ENCODE data around the gene REC8.

The REC8 gene, protein sequence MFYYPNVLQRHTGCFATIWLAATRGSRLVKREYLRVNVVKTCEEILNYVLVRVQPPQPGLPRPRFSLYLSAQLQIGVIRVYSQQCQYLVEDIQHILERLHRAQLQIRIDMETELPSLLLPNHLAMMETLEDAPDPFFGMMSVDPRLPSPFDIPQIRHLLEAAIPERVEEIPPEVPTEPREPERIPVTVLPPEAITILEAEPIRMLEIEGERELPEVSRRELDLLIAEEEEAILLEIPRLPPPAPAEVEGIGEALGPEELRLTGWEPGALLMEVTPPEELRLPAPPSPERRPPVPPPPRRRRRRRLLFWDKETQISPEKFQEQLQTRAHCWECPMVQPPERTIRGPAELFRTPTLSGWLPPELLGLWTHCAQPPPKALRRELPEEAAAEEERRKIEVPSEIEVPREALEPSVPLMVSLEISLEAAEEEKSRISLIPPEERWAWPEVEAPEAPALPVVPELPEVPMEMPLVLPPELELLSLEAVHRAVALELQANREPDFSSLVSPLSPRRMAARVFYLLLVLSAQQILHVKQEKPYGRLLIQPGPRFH

DNA sequence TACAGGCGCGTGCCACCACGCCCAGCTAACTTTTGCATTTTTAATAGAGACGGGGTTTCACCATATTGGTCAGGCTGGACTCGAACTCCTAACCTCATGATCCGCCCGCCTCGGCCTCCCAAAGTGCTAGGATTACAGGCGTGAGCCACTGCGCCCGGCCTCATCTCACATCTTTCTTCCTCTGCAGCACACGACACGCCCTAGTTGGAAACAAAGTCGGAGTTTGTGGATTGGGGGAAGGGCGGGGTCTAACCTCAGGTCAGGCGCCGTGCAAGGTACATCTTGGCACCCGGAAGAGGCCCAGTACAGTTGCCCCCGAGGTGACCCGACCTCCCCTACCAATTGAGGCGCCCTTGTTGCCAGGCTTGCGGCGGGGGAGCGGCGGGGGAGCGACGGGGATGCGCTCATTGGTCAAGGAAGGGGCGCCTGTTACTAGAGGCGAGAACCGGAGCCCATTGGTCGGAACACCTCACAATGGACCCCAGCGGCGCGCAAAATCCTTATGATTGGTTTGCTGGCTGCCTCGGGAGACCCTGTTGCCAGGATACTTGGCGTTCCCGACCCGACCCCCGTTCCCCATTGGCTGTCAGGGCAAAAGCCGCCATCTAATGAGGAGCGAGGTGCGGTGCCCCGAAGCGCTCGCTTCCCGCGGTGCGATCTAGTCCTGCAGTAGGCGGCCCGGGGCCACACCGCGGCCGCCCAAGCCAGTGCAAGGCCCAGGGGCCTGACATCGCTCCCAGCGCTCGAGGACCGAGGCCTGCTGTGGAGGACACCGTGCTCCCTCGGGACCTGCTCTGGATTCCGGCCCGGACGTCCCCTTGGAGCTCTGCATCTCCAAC lies at the start of gene REC8:
Gene REC8, plus strand, starts transcription at position 659 of the 839 bp plus-strand sequence. CDS start 473 bp downstream, outside the sequence.
- peak in 2 of 3 experiments; percentile 36 to 70 for DNase-seq (ENCODE audit: low read depth in 3 of 3)

GRCh38 chr14:24122416-24122815 lies 49.5 kb upstream of the REC8 start:
- DNase-seq (ENCODE audit: low read depth in 3 of 3): no peak

GRCh38 chr14:24122898-24123297 lies 49.0 kb upstream of the REC8 start:
- DNase-seq (ENCODE audit: low read depth in 3 of 3): no peak

DNA sequence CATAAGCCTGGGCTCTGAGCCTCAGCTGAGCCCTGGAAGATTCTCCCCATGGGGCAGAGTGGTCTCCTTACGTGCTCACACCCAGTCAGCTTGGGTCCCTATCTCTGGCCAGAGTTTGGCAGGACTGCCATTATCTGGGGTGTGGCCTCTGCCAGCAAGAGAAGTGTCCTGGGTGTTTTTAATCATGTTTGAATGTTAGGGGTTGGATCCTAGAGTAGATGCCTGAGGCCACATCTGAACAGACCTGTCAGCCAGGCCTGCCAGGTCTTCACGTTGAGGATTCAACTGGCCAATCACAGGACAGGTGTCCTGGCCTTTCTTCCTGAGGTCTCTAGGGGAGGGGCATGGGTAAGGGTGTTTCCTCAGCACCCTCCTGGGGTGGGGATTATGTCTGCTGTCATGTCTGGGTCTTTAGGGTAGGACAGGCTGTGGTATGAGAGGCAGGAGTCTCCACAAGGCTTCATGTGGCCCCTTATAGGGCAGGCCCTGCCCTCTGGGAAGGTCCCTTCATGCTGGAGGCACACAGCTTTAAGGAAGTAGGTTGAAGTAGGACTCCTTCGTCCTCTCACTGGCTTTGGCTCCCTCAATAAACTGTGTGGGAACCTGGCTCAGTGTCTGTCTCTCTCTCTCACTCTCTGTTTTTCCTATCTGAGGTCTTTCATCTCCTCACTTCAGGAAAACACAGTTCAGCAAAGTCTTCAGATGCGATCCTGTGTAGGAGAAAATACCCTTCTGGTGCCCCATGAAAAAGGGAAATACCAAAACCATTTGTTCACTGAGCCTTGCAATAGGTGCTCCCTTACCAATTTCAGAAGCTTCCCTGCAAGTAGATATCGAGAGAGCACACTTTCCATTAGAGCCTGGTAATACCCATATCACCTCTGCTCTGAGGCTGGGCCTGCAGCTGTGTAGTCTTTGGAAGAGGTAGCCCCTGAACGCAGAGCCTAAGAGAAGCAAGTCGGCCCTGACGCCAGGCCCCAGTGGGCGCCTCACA lies 48.2 kb upstream of the REC8 start:
- DNase-seq (ENCODE audit: low read depth in 3 of 3): no peak

GRCh38 chr14:24126939-24127338 lies 44.9 kb upstream of the REC8 start:
- no peak for DNase-seq (ENCODE audit: low read depth in 3 of 3)

DNA sequence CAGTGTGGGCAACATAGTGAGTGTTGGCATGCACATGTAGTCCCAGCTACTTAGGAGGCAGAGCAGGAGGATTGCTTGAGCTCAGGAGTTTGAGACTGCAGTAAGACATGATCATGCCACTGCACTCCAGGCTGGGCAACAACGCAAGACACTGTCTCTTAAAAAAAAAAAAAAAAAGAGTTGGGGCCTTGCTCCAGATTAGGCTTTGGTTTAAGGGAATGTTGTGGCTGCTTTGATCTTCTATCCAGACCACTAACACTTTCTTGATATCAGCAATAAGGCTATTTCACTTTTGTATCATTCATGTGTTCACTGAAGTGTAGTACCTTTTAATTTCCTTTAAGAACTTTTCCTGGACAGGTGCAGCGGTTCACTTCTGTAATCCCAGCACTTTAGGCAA lies 44.2 kb upstream of the REC8 start:
- no peak for DNase-seq (ENCODE audit: low read depth in 3 of 3)

GRCh38 chr14:24129410-24129998 lies 42.4 kb upstream of the REC8 start:
- DNase-seq (ENCODE audit: low read depth in 3 of 3): no peak

DNA sequence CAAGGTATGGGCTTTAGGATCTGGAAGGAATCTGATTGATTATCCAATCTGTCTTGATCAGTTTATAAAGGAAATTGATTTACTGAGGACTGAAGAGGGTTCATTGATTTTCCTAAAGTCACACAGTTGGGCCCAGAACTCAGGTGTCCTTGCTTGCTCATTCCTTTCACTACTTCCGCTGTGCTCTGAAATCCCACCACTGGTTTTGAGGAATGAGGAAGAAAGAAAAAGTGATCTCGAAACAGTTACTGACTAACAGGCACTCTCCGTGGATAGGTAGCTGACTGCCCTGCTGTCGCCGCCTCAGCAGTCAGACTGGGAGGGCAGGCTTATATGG lies 41.5 kb upstream of the REC8 start, which contains the start of gene FITM1:
Gene FITM1, plus strand, starts transcription at position 280 of the 337 bp plus-strand sequence. CDS start 905 bp downstream, outside the sequence.
- DNase-seq (ENCODE audit: low read depth in 3 of 3): no peak

DNA sequence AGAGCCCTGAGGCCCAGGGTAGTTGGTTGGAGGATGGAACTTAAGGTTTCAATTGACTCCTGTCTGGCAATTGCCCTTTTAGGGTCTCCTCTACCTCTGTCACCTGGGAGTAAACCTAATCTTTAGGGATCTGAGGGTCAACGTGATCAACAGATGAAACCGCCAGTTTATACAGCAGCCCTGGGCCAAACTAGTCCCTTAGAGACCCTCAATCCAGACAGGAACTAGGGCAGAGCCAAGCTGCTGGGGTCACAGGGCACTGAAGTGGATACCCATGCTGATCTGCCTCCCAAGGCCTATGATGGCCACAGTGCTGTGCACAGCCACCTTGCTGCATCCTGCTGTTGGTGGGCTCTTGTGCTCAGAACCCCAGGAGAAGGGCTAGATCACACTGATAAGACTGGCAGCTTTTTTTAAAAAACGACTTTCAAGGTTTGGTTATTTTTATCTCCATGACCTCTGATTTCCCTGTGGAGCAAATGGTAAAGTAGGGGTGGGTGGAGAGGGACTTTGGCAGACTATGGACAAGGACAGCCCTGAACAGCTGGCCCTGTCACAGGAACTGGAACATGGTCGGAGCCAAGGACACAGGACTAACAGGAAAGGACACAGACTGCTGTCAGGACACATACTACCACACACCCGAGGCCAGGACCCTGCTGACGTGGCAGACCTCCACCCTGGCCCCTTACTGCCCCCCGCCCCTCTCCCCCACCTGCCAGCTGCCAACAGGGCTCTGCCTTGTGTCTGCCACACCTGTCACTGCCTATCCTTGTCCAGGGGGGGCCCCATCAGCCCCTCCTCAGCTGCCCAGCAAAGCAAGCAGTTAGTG lies 40.9 kb upstream of the REC8 start:
- no peak for DNase-seq (ENCODE audit: low read depth in 3 of 3)

- no peak for DNase-seq (ENCODE audit: low read depth in 3 of 3)
These were observed 40.3 kb upstream of the REC8 start for GRCh38 chr14:24131549-24131966.

GRCh38 chr14:24132061-24132685 lies 39.7 kb upstream of the REC8 start:
- no peak for DNase-seq (ENCODE audit: low read depth in 3 of 3)

GRCh38 chr14:24132976-24133375 lies 38.9 kb upstream of the REC8 start:
- DNase-seq (ENCODE audit: low read depth in 3 of 3): no peak

DNA sequence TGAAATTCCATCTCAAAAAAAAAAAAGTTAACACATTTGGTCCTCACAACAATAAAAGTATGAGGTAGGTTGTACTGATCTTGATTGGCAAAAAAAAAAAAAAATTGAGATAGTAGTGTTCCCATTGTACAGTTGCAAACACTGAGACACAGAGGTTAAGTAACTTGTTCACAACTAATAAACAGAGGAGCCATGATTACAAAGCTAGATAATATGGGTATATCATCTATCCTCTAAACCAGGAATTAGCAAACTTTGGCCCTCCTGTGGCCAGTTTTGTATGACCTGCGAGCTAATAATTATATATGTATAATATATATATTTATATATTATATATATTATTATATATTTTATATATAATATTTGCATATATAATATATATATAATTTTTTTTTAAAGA lies 38.1 kb upstream of the REC8 start:
- DNase-seq (ENCODE audit: low read depth in 3 of 3): no peak

GRCh38 chr14:24135584-24135833 lies 36.4 kb upstream of the REC8 start:
- DNase-seq (ENCODE audit: low read depth in 3 of 3): no peak

DNA sequence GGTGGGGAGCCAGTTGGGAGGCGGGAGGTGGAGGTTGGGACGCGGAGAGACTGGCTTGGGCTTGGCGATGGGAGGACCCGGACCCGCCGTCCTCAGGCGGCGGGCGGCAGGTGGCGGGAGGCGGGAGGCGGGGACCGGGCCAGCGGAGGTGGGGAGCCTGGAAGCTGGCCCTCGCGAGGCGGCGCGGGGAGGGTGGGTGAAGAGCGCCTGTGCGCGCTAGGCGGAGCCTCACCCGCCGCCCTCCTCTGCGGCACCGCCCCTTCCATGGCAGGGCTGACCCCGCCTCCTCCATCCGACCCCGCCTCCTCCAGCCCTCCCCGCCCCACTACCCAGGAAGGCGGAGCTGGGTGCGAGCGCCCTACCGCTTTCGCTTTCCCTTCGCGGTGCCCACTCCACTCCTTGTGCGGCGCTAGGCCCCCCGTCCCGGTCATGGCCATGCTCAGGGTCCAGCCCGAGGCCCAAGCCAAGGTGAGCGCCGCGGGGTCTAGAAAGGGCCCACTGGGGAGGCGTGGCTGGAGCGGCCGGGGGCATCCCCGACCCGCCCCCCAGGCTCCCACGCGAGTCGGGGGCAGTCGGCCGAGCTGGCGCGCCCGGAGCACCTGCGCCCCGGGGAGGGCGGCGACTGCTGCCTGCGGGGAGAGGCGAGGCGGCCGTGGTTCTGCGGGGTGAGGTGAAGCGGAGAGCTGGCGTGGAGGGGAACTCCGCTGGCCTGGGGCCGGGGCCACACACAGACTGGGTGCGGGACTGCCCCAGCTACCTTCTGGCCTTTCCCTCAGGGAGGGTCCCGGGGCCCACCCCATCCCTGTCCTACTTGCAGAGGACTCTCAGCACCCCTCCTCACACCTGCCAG lies 35.8 kb upstream of the REC8 start, which contains the start of gene PSME1:
Gene PSME1, plus strand, starts transcription at position 361 of the 850 bp plus-strand sequence. Its CDS starts 69 bp downstream, at position 430.
- peak; percentile 88 to 94 (median 91) for DNase-seq (ENCODE audit: low read depth in 3 of 3)

DNA sequence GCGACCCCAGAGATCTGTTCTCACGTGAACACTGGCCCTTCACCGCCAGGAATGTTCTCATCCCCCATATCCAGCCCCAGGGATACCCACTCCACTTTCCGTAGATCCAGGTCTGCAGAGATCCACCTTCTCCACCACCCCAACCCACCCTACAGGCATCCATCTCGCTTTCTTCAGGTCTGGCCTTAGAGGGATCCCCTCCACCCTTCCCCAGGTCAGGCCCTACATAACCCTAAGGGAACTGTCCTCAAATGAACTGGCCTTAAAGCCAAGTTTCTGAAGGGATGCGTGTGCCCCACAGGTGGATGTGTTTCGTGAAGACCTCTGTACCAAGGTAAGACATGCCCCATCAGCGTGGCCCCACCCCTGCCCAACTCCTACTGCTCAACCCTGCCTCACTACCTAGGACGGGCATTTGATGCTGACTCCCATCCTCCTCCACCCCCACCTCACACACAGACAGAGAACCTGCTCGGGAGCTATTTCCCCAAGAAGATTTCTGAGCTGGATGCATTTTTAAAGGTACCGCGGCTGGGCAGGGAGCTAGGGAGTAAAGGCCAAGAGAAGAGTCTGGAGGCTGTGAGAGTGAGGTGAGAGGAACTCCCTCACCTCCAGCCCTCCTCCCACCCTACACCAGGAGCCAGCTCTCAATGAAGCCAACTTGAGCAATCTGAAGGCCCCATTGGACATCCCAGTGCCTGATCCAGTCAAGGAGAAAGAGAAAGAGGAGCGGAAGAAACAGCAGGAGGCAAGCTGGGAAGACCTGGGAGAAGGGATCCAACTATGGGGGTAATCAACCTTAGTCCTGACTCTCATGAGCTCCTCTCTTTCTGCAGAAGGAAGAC lies 35.0 kb upstream of the REC8 start:
- no peak for DNase-seq (ENCODE audit: low read depth in 3 of 3)

GRCh38 chr14:24137529-24138395 lies 34.1 kb upstream of the REC8 start:
- DNase-seq (ENCODE audit: low read depth in 3 of 3): no peak

Data from stimulated activated CD4-positive, alpha-beta T cell treated with anti-CD3 and anti-CD28 coated beads, TNF-alpha, amount 100 ng/mL, for 24 hours (primary cell).